Epithelial cell of proximal tubule (primary cell): Measurements from ENCODE around the gene AKR1E2. TPM values are rescaled to one million over a fixed set of nuclear protein-coding genes. Genes with fewer than 3 reads are reported as not detected.

Experiments used
- DNase-seq: peaks from one replicate; pipeline ENCODE4 v3.0.0-alpha.2; 2011; ENCODE audit warnings: low read depth
- H3K4me3 ChIP-seq: 2 replicates; pipeline ENCODE4 v1.5.1; 2011; ENCODE audit warnings: low read depth, mild to moderate bottlenecking, low read length
- CTCF ChIP-seq: conservative IDR thresholded peaks from 2 replicates; pipeline ENCODE4 v1.5.1; 2012; ENCODE audit warnings: low read depth, mild to moderate bottlenecking, low read length
- total RNA-seq: library from RNA; depleted of rRNA; stranded (reverse); fragments of >200 nt; gene quantifications from 2 replicates; pipeline ENCODE4 v1.2.3, GENCODE V29; 2015

AKR1E2 gene
- total RNA-seq, 1 donor from 2014 or later: 2.2 TPM

DNA sequence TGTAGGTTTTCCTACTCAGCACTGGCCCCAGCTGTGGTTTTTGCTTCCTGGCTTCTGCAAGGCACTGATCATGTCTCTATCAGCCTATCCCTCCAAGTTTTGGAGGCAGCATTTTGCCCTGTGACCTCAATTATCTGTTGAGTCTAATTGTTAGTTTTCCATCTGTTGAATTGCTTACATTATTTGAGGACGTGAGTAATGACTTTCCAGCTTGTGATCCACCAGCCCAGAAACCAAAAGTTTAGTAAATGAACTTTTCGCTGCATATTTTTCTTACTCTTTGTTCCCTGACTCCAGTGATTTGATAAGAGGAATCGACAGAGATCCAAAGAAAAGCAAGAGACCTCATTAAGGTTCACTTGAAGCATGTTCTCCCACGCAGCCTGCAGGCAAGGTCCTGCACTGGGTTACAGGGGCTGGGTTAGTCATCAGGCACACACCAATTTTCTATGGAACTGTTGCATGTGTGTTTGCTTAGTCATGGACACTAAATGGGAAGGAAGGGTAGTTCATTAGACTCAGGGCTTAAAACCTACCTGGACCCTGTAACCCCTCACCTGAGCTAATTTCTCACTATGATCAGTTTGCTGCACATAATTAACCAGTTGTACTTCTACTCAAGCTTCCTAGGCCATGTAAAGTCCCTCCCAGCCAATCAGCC, 57.2 kb downstream of the AKR1E2 start:
- no peak overlapping the region for H3K4me3 ChIP-seq
- TF ChIP-seq CTCF: no peak
- DNase-seq: peak; percentile 27

- no peak overlapping the region for H3K4me3 ChIP-seq
- no peak for DNase-seq
- no peak for TF ChIP-seq CTCF
These were observed 59.2 kb downstream of the AKR1E2 start for GRCh38 chr10:4885162-4885561.

GRCh38 chr10:4887501-4887900, 61.5 kb downstream of the AKR1E2 start:
- DNase-seq: no peak
- TF ChIP-seq CTCF: no peak
- H3K4me3 ChIP-seq: no peak overlapping the region

DNA sequence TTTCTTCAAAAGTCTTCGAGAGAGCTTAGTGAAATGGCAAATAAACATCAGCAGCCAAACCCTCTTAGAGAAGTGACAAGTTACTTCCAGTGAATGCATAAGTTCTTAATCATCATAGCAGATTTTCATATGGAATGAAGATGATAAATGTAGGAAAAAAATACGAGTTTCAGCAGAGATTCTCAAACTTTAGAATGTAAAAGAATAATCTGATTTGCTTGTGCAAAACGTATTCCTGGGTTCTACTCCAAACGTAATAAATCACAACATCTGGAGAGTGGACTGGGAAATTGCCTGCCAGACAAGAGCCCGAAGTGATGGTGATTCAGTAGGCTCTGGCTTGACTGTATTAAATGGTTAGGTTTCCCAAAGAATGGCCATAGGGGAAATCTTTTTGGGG, 62.2 kb downstream of the AKR1E2 start:
- DNase-seq: no peak
- no peak for TF ChIP-seq CTCF

GRCh38 chr10:4889959-4890358, 64.0 kb downstream of the AKR1E2 start:
- no peak for DNase-seq
- no peak overlapping the region for H3K4me3 ChIP-seq
- TF ChIP-seq CTCF: no peak

More for the DNA sequence above, 62.2 kb downstream of the AKR1E2 start:
- no peak overlapping the region for H3K4me3 ChIP-seq

- H3K4me3 ChIP-seq: no peak overlapping the region
- no peak for DNase-seq
- TF ChIP-seq CTCF: no peak
These were observed 66.7 kb downstream of the AKR1E2 start for GRCh38 chr10:4892681-4893080.

DNA sequence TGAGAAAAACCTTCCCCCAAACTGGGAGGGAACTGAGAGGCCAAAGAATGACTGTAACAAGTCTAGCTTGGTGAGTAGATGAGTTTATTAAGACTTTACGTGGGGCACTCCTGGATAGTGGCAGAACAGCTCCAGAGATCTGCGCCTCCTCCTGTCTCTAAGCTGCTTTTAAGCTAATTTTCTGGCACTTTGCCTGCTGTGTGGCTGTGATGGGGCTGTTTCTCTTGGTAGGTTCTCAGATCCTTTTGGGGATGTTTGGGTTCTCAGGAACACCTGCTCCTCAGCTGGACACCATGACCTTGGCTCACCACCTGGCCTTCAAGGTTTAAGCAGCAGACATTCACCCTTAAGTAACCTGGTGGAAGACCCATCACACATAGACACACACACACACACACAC, 68.3 kb downstream of the AKR1E2 start:
- no peak overlapping the region for H3K4me3 ChIP-seq
- TF ChIP-seq CTCF: no peak
- no peak for DNase-seq

Other genes with a start within 250 kb of the AKR1E2 start
- 1.0 and 1.6 TPM in 2 replicates for gene AKR1C1, start 137.2 kb downstream of the AKR1E2 start, total RNA-seq
- gene AKR1C2, start 177.7 kb downstream of the AKR1E2 start, total RNA-seq: 1.0 and 4.4 TPM in 2 replicates